HG03280 (cell line): ENCODE data around the gene LY6G5C.
"Not testable (repeated sequence)": the region's sequence is repeated elsewhere in the genome, so short reads cannot be mapped to it uniquely, and the experiment has no call there.

Experiments used
- ATAC-seq: cut with Tn5 transposase; IDR thresholded peaks from one replicate; pipeline ENCODE4 v1.9.1; 2021; ENCODE audit warnings: mild to moderate bottlenecking, moderate library complexity; ENCODE audit not compliant: unreplicated experiment

LY6G5C gene

GRCh38 chr6:31715022-31715958, 34.4 kb upstream of the LY6G5C start, which contains the start of gene LY6G6D:
Gene LY6G6D (plus strand): TSS chr6:31715348. CDS start chr6:31715356, 8 bp downstream.
- no peak for ATAC-seq

- no peak for ATAC-seq
These were observed 33.3 kb upstream of the LY6G5C start for GRCh38 chr6:31713991-31714684.

GRCh38 chr6:31713465-31713864, 32.6 kb upstream of the LY6G5C start:
- ATAC-seq = no peak

GRCh38 chr6:31712296-31712695, 31.4 kb upstream of the LY6G5C start:
- no peak for ATAC-seq

- ATAC-seq = no peak
These were observed 30.4 kb upstream of the LY6G5C start for GRCh38 chr6:31711233-31711632.

- ATAC-seq = no peak
These were observed 29.8 kb upstream of the LY6G5C start for GRCh38 chr6:31710523-31711219.

GRCh38 chr6:31709157-31709556, 28.3 kb upstream of the LY6G5C start:
- not testable (repeated sequence) for ATAC-seq

GRCh38 chr6:31708224-31708623, 27.4 kb upstream of the LY6G5C start:
- no peak for ATAC-seq

GRCh38 chr6:31707701-31708100, 26.8 kb upstream of the LY6G5C start:
- ATAC-seq = no peak

GRCh38 chr6:31706599-31706998, 25.7 kb upstream of the LY6G5C start, which contains the start of gene LY6G6F:
Gene LY6G6F (plus strand): TSS chr6:31706866. CDS start chr6:31706907, 41 bp downstream.
- ATAC-seq = no peak

- no peak for ATAC-seq
These were observed 25.1 kb upstream of the LY6G5C start for GRCh38 chr6:31705931-31706330.

GRCh38 chr6:31702819-31703716, 22.2 kb upstream of the LY6G5C start, which contains the start of gene ABHD16A:
Gene ABHD16A (minus strand): TSS chr6:31703324. CDS start chr6:31703281, 43 bp downstream.
- peak; percentile 93 for ATAC-seq

GRCh38 chr6:31702405-31702818, 21.5 kb upstream of the LY6G5C start:
- no peak for ATAC-seq

GRCh38 chr6:31701666-31702404, 21.0 kb upstream of the LY6G5C start:
- no peak for ATAC-seq

- ATAC-seq = no peak
These were observed 20.0 kb upstream of the LY6G5C start for GRCh38 chr6:31700740-31701401.

- ATAC-seq = no peak
These were observed 16.7 kb upstream of the LY6G5C start for GRCh38 chr6:31697555-31697954.

- ATAC-seq = no peak
These were observed 12.7 kb upstream of the LY6G5C start for GRCh38 chr6:31693535-31693934.

- no peak for ATAC-seq
These were observed 12.0 kb upstream of the LY6G5C start for GRCh38 chr6:31692886-31693285.

- no peak for ATAC-seq
These were observed 11.5 kb upstream of the LY6G5C start for GRCh38 chr6:31692353-31692752.
